Gastroesophageal sphincter (tissue), 4 donors: ENCODE results near the gene SLCO3A1. TPM values are rescaled to one million over a fixed set of nuclear protein-coding genes. Genes with fewer than 3 reads are reported as not detected.

ENCODE experiments used
- ATAC-seq: fragments of 150-250 bp; one replicate; pipeline ENCODE4 v1.9.1; 2016; ENCODE audit warnings: mild to moderate bottlenecking, moderate library complexity
- H3K27ac ChIP-seq, 4 donors: fragments of 200-600 bp; sonication (generic) in 3 of 4; 1 replicate in 3 of 4; 2 replicates in 1 of 4; pipeline ENCODE4 v1.5.1; 2016 to 2019
- H3K27me3 ChIP-seq: fragments of 200-600 bp; sonication (generic); one replicate; pipeline ENCODE4 v1.5.1; 2019
- H3K36me3 ChIP-seq, 2 donors: fragments of 200-600 bp; sonication (generic); one replicate each; pipeline ENCODE4 v1.5.1; 2019; ENCODE audit warnings: control low read depth in 1 of 2
- H3K4me1 ChIP-seq, 3 donors: fragments of 200-600 bp; sonication (generic); 1 replicate in 2 of 3; 2 replicates in 1 of 3; pipeline ENCODE4 v1.5.1; 2016 to 2019; ENCODE audit warnings: control low read depth in 2 of 3
- H3K4me3 ChIP-seq, 2 donors: fragments of 200-600 bp; sonication (generic); one replicate each; pipeline ENCODE4 v1.5.1; 2019; ENCODE audit warnings: mild to moderate bottlenecking in 1 of 2, moderate library complexity in 1 of 2
- H3K9me3 ChIP-seq, 3 donors: fragments of 200-600 bp; sonication (generic); one replicate each; pipeline ENCODE4 v1.5.1; 2017 to 2019; ENCODE audit warnings: control low read depth in 2 of 3
- EP300 ChIP-seq: sonication (generic); formaldehyde crosslinking; IDR thresholded peaks from one replicate; pipeline ENCODE4 v1.6.1; 2017; ENCODE audit warnings: antibody characterized with exemption, mild to moderate bottlenecking
- POLR2A ChIP-seq, 2 donors: fragments of 450-650 bp; IDR thresholded peaks; one replicate each; pipeline ENCODE4 v1.6.1; 2017; ENCODE audit warnings: antibody characterized with exemption in 2 of 2, mild to moderate bottlenecking in 2 of 2, moderate library complexity in 1 of 2
- POLR2AphosphoS5 ChIP-seq: sonication (generic); formaldehyde crosslinking; IDR thresholded peaks from one replicate; pipeline ENCODE4 v1.6.1; 2017; ENCODE audit warnings: antibody characterized with exemption
- WGBS, 2 donors: methylation state at CpG; one replicate each; pipeline ENCODE4 v1.1.5; 2018; ENCODE audit warnings: low coverage in 1 of 2; 5-methylcytosine and 5-hydroxymethylcytosine counted together
- total RNA-seq, 4 donors: library from RNA; depleted of rRNA; stranded (reverse); fragments of >200 nt; gene quantifications; one replicate each; pipeline ENCODE4 v1.1.0, GENCODE V29; 2016
- TF ChIP-seq, protein P1 (sequence below), 4 experiments: fragments of 200-600 bp in 2 of 4; fragments of 450-650 bp in 2 of 4; sonication (generic) in 1 of 4; IDR thresholded peaks; one replicate each; pipeline ENCODE4 v1.5.1; 2017 to 2019; ENCODE audit warnings: antibody characterized with exemption in 4 of 4, mild to moderate bottlenecking in 2 of 4, moderate library complexity in 2 of 4

SLCO3A1 gene
- total RNA-seq, 4 donors from 2014 or later: 10.1 to 14.4 (median 12.1) TPM

DNA sequence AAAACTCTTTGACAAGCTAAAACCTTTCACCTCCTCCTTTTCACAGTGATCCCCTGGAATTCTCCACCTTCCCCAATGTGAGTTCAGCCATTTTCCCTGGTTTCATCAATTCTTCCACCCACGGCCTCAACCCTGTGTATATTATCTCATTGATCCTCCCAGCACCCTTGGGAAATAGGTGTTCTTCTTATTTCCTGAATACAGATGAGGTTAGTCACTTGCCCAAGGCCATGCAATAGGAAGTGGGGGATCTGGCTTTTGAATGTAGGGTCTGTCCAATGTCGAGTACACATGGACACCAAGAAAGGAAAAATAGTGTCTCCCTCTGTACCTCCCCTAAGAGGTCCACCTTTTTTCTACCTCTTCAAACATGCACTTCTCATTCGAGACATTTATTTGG lies 277.4 kb downstream of the SLCO3A1 start:
- no peaks in the 10 kb centered on the region for H3K27me3 ChIP-seq
- TF ChIP-seq EP300 (no peak), POLR2A (IDR thresholded peaks at IDR 0.05) (no peak), POLR2AphosphoS5 (no peak)
- TF ChIP-seq, protein P1, sequence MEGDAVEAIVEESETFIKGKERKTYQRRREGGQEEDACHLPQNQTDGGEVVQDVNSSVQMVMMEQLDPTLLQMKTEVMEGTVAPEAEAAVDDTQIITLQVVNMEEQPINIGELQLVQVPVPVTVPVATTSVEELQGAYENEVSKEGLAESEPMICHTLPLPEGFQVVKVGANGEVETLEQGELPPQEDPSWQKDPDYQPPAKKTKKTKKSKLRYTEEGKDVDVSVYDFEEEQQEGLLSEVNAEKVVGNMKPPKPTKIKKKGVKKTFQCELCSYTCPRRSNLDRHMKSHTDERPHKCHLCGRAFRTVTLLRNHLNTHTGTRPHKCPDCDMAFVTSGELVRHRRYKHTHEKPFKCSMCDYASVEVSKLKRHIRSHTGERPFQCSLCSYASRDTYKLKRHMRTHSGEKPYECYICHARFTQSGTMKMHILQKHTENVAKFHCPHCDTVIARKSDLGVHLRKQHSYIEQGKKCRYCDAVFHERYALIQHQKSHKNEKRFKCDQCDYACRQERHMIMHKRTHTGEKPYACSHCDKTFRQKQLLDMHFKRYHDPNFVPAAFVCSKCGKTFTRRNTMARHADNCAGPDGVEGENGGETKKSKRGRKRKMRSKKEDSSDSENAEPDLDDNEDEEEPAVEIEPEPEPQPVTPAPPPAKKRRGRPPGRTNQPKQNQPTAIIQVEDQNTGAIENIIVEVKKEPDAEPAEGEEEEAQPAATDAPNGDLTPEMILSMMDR (IDR thresholded peaks at IDR 0.05): no peak
- H3K4me3 ChIP-seq: no peak overlapping the region
- H3K27ac ChIP-seq: no peak overlapping the region
- H3K4me1 ChIP-seq: no peaks in the 10 kb centered on the region
- no peak for ATAC-seq
- 92 to 97% methylated on average over 3 of the region's 3 CpGs for WGBS, 2 donors
- peaks cover 0 to 64% of the 10 kb centered on the region in 2 donors for H3K36me3 ChIP-seq
- H3K9me3 ChIP-seq: no peaks in the 10 kb centered on the region

DNA sequence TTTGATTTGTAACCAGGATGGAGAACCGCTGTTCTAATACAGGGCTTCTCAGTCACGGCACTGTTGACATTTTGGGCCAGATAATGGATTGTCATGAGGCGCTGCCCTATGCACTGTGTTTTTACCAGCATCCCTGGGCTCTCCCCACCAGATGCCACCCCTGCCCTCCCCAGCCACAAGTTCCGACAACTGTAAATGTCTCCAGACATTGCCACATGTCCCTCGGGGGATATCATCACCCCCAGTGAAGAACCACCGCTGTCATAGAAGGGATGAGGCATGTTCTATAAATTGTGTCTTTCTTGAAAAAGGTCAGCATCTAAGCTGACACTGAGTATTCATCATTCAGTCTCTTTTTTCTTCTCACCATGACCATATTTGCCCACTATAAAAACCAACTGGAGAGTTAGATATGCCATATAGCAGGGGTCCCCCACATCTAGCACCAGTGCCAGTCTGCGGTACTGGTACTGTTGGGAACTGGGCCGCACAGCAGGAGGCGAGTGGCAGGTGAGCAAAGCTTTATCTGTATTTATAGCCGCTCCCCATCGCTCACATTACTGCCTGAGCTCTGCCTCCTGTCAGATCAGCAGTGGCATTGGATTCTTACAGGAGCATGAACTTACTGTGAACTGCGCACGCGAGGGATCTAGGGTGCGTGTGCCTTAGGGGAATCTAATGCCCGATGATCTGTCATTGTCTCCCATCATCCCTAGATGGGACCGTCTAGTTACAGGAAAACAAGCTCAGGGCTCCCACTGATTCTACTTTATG lies 279.7 kb downstream of the SLCO3A1 start:
- WGBS, 2 donors: 93 to 96% methylated on average over 7 to 17 of the region's 17 CpGs
- TF ChIP-seq POLR2AphosphoS5 (no peak), EP300 (no peak), POLR2A (IDR thresholded peaks at IDR 0.05) (no peak)
- TF ChIP-seq, protein P1 (IDR thresholded peaks at IDR 0.05): no peak
- no peak overlapping the region for H3K27ac ChIP-seq
- H3K9me3 ChIP-seq: no peaks in the 10 kb centered on the region
- H3K4me3 ChIP-seq: no peak overlapping the region
- no peaks in the 10 kb centered on the region for H3K4me1 ChIP-seq
- H3K36me3 ChIP-seq: peaks cover 0 to 41% of the 10 kb centered on the region in 2 donors
- no peak for ATAC-seq
- no peaks in the 10 kb centered on the region for H3K27me3 ChIP-seq

DNA sequence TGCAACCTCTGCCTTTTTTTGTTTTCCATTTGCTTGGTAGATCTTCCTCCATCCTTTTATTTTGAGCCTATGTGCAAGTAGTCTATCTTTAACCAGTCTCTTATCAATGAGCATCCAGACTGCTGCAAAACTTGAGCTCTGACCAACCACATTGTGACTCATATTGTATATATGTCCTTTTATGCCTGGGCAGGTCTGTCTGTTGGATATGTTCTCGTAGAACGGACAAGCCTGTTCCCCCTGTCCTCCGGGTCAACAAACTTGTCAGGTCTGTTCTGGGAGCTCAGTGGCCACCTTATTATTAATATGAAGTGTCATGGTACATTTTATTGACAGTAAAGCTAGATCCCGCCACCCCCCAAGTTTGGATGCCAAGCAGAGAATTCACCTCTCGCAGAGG lies 287.3 kb downstream of the SLCO3A1 start:
- H3K4me1 ChIP-seq: no peaks in the 10 kb centered on the region
- ATAC-seq: no peak
- TF ChIP-seq POLR2AphosphoS5 (no peak), POLR2A (IDR thresholded peaks at IDR 0.05) (no peak), EP300 (no peak)
- TF ChIP-seq, protein P1 (IDR thresholded peaks at IDR 0.05): no peak
- no peak overlapping the region for H3K27ac ChIP-seq
- H3K36me3 ChIP-seq: peaks cover 0 to 11% of the 10 kb centered on the region in 2 donors
- H3K4me3 ChIP-seq: no peak overlapping the region
- no peaks in the 10 kb centered on the region for H3K9me3 ChIP-seq
- 100% methylated on average over 1 to 5 of the region's 5 CpGs for WGBS, 2 donors
- no peaks in the 10 kb centered on the region for H3K27me3 ChIP-seq

DNA sequence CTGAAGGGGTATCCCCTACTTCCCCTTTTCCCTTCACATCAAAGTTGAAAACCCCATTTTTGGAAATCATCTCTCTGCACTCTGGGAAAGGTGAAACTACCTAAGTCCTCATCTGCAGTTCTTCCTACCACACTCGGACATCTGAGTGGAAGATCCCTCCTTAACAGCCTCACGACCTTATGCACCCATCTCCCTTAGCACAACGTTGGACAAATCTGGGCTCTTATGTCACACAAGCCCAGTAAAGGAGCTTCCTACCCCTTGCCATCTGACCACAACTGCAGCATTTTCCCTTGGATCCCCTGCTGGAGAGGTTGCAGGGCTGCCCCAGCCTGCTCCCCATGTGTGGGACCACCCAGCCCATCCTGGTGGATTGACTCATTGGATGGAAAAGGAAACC lies 288.1 kb downstream of the SLCO3A1 start:
- 79 to 100% methylated on average over 2 to 3 of the region's 3 CpGs for WGBS, 2 donors
- H3K9me3 ChIP-seq: no peaks in the 10 kb centered on the region
- H3K4me1 ChIP-seq: no peaks in the 10 kb centered on the region
- no peak overlapping the region for H3K27ac ChIP-seq
- TF ChIP-seq POLR2A (IDR thresholded peaks at IDR 0.05) (no peak), POLR2AphosphoS5 (no peak), EP300 (no peak)
- TF ChIP-seq, protein P1 (IDR thresholded peaks at IDR 0.05): no peak
- no peaks in the 10 kb centered on the region for H3K27me3 ChIP-seq
- H3K4me3 ChIP-seq: no peak overlapping the region
- H3K36me3 ChIP-seq: peaks cover 0 to 13% of the 10 kb centered on the region in 2 donors
- ATAC-seq: no peak
